KG1 (cell line): ENCODE data around the gene SPRR1B.
"Not testable (repeated sequence)": the region's sequence is repeated elsewhere in the genome, so short reads cannot be mapped to it uniquely, and the experiment has no call there.

Experiments
- DNase-seq: peaks from one replicate; lab custom pipeline; 2025; lab: John Stamatoyannopoulos, UW

Gene SPRR1B, protein sequence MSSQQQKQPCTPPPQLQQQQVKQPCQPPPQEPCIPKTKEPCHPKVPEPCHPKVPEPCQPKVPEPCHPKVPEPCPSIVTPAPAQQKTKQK

DNA sequence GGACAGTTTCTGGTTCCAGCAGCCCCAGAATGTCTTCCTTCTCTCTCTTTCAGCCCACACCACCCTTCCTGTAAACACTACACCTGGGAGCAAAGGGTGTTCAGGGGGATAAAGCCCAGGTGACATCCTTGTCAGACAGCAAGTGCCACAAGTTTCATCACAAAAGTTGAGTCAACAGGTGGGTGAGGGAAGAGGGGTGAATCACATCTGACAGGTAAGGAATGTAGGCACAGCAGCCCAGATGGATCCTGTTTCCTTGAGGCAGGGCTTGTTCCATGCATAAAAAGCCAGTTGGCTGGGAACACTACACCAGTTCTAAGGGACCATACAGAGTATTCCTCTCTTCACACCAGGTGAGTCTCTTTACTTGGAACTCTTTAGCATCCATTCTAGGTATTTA, at the start of gene SPRR1B:
Gene SPRR1B (plus strand): TSS at position 309 of the 400 bp plus-strand sequence. CDS start 1,143 bp downstream, outside the sequence.
- no peak for DNase-seq

DNA sequence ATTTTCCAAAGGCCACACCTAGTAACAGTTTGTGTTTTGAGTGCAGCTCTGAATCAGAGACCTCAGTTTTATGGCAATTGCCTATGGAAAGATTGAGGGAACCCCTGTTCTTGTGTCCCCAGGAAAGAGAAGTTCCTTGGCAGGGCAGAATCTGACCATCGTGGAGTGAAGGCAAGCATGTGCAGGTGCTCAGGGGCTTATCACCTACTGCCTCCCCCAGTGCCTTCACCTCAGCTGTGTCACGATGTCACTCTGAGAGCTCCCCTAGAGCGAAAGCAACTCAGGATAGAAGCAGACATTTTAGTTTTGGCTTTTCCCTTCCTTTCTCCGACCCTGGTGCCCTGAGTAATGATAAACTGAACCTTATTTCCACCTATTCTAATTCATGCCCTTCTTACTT, 48.9 kb upstream of the SPRR1B start:
- DNase-seq, result no peak

DNA sequence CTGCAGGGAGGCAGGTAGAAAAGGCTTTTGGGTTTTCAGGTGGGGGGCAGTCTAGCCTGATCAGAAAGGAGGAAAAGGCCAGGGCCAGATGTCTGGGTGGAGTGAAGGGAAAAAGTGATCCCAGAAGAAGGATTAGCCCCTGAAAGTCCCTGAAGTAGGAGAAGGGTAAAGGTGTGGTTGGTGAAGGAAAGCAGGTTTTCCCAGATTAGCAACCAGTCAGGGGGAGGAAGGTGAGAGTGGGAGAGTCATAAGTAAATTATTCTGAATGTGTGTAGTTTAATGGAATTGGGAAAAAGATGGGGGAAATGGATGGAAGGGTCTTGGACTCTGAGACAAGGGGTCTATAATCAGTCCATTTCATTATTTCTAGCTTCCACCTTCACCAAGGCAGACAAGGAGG, 47.8 kb upstream of the SPRR1B start:
- DNase-seq, result no peak

DNA sequence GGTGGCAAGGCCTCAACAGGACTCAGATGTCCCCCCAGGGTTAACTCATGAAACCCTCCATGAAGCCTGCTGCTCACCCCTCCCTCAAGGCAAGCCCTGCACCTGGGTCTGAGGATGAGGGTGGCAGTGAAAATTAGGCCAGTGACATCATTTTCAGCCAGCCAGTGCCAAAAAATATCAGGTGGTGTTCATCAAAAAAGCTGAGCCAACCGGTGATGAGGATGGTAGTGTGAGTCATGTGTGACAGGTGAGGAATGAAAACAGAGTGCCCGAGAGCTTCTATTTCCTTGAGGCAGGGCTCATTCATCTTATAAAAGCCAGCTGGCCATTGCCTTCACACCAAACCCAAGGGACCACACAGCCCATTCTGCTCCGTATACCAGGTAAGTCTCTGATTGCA, 47.3 kb upstream of the SPRR1B start, which contains the start of gene SPRR1A:
Gene SPRR1A (plus strand): TSS at position 339 of the 400 bp plus-strand sequence. CDS start 1,150 bp downstream, outside the sequence.
- no peak for DNase-seq

DNA sequence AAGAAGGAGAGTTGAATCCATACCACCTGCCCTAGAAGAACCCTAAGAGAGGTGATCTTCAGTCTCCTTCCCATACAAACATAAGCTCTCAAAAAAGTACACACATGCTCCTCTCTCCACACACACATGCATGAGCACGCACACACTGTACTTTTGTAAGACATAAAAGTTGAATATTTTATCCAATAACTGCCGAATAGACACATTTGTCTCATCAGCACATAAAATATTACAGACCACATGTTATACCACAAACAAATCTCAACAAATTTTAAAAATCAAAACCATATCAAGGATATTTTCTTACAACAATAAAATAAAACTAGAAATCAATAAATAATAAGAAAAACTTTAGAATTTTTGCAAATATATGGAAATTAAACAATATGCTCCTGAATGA, 44.4 kb upstream of the SPRR1B start:
- no peak for DNase-seq

DNA sequence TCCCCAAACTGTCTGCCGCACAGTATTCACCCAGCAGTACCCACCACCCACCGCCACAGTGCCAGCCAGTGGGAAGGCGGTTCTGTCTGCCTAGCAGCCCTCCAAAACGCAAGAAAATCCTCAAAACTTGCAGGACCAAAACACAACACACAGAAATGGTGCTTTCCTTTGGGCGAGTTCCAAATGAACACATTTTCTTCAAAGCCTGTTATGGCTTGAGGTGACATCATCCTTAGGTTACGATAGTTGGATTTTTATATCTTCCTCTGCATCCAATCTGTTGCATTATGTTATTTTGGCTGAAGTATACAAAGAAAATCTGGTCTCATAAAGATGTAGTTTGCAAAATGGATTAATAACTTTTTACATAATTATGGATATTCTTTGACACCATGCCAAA, 37.8 kb upstream of the SPRR1B start:
- no peak for DNase-seq

DNA sequence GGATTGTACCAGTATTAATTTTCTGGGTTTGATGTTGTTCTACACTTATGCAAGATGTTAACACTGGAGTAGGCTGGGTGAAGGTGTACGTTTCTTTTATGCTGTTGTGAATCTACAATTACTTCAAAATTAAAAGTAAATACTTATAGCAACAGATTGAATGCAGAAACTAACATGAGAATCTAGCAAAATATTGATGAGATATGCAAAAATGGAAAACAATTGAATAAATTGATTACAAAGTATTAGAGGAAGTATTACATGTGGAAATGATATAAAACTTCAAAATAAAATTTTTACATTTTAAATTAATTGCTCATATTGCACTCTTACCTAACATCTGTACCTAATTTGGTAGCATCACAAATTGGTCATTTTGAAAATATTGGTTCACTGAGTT, 35.2 kb upstream of the SPRR1B start:
- no peak for DNase-seq

DNA sequence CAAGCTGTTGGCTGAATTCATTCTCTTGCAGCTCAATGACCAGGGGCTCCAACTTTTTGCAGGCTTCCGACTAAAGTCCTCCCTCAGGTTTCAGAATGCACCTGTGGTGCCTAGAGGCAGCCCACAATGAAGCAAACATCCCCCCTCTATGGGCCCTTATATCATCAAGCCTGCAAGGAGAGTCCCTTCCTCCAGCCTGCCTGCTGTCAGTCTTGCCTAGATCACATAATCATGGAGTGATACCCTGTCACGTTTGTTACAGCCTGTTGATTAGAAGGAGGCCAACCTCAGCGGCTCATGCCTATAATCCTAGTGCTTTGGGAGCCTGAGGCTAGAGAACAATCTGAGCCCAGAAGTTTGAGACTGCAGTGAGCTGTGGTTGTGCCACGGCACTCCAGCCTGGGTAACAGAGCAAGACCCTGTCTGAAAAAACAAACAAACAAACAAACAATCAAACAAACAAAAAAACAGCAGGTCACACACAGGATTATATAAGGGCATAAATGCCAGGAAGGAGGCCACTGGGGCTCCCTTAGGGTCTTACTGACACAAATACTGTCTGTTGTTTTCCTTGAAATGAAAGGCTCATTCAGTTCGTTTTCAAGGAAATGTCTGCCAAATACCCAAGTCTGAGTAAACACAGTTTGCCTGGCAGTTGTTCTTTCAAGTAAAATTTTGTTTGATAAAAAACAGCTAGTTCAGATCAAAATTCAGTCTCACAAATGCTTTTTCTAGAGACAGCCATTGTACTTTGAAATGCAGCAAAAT, 34.2 kb upstream of the SPRR1B start:
- DNase-seq, result no peak

DNA sequence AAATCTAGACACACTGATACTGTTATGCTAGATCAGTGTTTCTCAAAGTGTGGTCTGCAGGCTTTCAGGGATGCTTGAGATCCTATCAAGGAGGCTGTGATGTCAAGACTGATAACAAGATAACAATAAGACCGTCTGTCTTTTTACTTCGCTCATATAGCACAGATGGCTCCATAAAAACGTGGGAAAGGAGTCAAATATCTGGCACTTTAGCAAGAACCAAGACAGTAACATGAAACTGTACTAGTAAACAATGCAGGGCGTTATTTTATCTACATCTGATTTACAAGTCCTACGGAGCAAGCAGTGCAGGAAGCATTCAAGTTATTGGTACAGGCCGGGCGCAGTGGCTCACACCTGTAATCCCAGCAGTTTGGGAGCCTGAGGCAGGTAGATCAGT, 33.1 kb upstream of the SPRR1B start:
- no peak for DNase-seq

DNA sequence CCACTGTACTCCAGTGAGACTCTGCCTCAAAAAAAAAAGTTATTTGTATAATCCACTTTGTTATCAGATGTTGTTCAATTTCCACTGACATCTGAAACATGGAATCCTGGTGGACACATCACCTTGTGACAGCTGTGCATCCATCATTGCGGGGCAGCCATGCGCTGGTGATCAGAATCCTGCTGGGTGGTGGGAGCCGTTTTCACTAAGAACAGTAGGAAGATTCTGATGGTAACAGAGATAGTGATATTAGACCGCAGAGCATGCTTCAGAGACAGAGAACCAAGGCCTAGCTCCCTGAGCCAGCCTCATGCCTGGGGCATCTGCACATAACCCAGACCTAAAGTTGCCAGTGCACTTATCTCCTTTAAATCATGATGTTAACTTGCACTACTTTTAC, 32.5 kb upstream of the SPRR1B start:
- DNase-seq, result no peak

DNA sequence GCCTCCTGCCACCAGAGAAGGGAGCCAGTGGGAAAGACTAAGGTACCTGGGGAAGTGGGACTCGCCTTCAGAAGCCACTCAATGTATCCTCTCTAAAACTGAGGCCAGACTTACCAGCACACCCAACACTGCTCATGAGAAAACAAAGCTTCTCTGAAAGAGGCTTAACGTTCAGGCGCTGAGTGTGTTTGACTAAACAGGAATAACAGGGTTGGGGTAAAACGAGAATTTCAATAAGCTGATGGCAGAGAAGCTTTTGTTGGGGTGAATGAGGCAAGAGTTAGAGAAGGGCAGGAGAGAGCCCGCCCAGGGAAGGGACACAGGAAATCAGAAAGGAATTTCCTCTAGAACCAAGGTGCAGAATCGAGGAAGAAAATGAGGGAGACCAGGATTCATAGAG, 31.2 kb upstream of the SPRR1B start:
- no peak for DNase-seq

DNA sequence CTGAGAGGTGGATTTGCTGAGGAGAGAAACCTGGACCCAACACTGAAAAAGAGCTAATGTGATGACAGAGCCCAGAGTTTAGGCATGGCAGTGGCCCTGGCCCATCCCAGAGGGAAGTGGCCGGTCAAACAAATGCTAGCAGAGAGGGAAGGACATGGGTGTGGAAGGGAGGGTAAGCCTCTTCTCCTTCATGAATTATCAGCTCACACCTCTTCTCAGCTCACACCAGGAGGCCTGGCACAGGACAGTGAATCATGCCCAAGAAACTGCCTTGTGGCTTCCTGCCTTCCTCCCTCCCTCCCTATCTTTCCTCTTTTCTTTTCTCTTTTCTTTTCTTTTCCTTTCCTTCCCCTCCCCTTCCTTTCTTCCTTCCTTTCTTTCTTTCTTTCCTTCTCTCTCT, 30.7 kb upstream of the SPRR1B start:
- no peak for DNase-seq

DNA sequence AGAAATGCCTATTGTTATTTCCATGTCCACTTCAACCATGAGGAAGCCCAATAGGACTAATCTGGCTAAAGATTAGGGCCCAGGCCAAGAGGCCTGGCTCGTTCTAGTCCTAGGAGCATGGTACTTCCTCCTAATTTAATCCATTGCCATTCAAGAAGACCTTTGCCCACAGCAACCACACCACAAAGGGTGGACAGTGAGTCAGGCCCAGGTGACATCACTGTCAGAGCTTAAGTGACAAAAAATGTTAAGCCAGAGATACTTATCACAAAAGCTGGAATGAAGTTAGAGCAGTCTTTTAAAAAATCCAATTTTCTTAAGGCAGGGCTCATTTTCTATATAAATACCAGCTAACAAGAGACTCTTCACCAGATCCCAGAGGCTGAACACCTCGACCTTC, 29.6 kb upstream of the SPRR1B start, which contains the start of gene SPRR3:
Gene SPRR3 (plus strand): TSS at position 368 of the 400 bp plus-strand sequence. CDS start 1,272 bp downstream, outside the sequence.
- DNase-seq, result no peak

DNA sequence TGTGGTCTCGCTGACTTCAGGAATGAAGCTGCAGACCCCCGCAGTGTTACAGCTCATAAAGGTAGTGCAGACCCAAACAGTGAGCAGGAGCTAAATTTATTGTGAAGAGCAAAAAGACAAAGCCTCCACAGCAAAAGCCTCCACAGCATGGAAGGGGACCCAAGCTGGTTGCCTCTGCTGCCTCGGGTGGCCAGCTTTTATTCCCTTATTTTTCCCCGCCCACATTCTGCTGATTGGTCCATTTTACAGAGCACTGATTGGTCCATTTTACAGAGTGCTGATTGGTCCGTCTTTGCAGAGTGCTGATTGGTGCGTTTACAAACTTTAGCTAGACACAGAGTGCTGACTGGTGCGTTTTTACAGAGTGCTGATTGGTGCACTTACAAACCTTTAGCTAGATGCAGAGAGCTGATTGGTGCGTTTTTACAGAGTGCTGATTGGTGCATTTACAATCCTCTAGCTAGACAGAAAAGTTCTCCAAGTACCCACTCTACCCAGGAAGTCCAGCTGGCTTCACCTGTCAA, 19.7 kb upstream of the SPRR1B start:
- not testable (repeated sequence) for DNase-seq

DNA sequence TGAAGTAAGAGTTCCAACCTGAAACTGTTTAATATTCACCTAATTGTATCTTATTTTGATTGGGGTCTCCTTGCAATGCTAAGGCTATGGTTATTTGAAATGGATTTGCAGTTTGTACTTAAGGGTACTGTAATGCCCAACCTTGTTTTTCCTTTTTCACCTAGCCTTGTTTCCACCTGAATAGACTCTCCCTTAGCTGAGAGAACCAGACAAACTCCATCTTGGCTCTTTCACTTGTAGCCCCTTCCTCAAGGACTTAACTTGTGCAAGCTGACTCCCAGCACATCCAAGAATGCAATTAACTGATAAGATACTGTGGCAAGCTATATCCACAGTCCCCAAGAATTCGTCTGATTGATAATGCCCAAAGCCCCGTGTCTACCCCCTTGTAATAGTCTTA, 9.2 kb upstream of the SPRR1B start:
- DNase-seq, result not testable (repeated sequence)

DNA sequence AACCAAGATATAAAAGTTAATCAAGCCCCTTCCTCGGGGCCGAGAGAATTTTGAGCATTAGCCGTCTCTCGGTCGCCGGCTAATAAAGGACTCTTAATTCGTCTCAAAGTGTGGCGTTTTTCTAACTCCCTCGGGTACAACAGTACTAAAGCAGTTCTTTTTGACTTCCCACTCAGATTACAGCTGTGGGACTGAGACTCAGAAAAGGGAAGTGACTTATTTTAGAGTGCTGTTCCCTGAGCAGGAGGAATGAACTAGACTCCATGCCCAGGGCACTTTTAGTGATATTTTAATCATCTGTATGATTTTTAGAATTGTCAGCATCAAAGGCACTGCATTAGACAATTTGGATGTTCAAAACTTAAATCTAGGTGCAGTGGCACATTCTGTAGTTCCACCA, 8.7 kb upstream of the SPRR1B start:
- not testable (repeated sequence) for DNase-seq

DNA sequence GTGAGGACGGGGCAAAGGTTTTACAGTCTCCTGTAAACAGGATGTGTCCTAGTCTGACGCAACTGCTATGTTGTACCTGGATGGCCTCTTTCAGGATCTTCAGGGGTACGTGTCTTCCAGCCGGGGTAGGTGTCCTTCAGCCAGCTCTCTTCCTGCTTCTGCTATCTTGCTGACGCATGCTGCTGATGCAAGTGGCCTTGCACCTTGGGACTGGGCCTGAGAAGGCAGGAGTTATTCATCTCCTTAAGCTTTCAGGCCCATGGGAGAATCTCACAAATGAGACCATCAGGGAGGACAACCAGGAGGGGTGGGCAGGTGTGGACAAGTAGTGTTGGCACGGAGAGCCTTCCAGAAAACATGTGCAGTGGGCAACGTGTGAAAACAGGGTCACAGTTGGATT, 7.9 kb upstream of the SPRR1B start:
- no peak for DNase-seq

DNA sequence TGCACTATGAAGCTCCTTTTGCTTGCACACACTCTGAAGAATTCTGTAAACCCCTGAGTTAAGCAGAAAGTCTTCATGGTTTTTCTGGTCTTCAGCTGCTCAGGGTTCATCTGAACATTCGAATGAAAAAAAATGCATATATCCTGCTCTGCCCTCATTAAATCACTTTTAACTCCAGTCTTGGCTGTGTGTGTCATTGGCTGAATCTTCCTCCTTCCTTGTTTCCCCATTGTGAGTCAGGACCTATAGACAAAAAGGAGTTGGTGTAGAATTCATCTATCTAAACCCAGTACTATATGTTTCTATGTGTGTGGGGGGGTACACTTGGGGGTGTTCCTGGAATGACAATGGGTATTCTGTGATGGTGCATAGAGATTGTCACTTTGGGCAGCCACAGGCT, 6.6 kb upstream of the SPRR1B start:
- DNase-seq, result no peak

DNA sequence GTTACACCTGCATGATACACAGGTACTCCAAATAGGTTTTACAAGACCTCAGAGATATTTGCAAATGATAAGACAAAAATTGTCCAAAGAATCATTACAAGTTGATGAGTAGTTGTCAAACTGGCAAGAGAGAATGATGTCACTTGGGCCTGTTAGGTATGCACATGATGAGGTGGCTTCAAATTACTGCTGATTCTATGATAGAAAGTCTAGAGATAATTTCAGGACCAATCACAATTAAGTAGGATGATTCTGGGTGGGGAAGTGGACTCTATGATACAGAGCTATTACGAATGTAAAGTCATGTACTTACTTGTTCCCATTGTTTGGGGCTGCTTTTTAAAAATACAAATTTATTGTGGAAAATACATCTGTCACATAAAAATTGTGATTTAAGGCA, 5.2 kb upstream of the SPRR1B start:
- DNase-seq, result no peak

DNA sequence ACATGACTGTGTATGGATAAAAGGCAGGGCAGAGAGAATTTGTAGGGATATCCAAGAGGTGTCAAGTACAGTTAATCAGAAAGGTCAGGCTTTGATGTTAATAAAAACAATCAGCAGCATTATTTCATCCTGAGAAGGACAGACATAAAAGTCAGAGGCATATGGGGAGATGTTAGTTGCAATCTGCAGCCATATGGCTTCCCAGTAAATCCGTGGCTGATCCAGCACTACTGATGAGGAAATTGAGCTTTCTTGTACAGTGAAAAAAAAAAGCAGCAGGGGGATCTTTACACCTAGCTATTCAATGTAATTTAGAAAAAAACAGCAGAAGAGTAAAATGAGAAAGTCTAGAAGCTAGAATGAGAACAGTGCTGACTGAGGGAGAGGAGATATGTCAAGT, 2.2 kb upstream of the SPRR1B start:
- no peak for DNase-seq

DNA sequence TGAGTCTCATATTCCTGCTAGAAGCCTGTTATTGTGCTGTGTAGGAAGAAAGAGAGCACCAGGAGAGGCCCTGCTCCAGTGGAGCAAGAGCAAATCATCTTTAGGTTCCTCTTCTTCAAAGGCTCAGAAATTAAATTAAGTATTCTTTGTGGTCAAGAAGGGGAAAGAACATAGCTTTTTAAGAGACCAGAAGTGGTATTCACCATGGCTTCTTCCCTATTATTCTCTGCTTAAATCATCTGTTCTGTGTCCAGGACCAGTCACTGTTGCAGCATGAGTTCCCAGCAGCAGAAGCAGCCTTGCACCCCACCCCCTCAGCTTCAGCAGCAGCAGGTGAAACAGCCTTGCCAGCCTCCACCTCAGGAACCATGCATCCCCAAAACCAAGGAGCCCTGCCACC, 1.1 kb downstream of the SPRR1B start:
- no peak for DNase-seq

DNA sequence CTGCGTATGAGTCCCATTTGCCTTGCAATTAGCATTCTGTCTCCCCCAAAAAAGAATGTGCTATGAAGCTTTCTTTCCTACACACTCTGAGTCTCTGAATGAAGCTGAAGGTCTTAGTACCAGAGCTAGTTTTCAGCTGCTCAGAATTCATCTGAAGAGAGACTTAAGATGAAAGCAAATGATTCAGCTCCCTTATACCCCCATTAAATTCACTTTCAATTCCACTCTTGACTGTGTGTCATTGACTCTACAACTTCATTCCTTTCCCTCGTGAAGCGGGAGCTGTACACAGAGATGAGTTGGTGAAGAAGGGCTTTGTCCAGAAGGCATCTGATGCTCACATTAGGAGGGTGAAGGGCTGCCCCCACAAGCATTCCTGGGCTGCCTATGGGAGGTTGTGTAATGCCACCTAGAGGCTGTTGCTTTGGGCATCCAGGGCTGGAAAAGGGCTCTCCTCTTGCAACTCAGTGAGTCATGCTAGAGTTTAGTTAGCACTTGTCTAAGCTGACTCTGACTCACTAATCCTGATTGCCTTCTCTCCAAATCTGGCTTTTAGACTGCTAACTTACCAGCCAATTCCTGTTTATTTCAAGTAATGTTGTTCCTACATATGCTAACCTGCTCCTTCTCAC, 1.8 kb downstream of the SPRR1B start:
- no peak for DNase-seq

DNA sequence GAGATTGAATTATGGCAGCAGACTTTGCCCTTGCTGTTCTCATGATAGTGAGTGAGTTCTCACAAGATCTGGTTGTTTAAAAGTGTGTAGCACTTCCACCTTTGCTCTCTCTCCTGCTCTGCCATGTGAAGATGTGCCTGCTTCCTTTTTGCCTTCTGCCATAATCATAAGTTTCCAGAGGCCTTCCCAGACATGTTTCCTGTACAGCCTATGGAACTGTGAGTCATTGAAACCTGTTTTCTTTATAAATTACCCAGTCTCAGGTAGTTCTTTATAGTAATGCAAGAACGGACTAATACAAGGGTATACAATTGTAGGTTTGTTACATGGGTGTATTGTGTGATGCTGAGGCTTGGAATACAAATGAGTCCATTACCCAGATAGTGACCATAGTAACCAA, 4.2 kb downstream of the SPRR1B start:
- DNase-seq, result no peak
